Stimulated activated CD8-positive, alpha-beta memory T cell treated with anti-CD3 and anti-CD28 coated beads, Interleukin-12 subunit alpha, Interleukin-12 subunit beta, amount 100 ng/mL, for 1 hour (primary cell): ENCODE measurements around the gene PPP2R2C.

Experiments
- DNase-seq: peaks from one replicate; pipeline ENCODE4 v3.0.0-alpha.2; 2020; ENCODE audit warnings: low read depth

PPP2R2C gene

GRCh38 chr4:6378493-6379445, 93.6 kb downstream of the PPP2R2C start:
- DNase-seq: no peak

- no peak for DNase-seq
Measured at GRCh38 chr4:6377626-6378492, 94.6 kb downstream of the PPP2R2C start.

DNA sequence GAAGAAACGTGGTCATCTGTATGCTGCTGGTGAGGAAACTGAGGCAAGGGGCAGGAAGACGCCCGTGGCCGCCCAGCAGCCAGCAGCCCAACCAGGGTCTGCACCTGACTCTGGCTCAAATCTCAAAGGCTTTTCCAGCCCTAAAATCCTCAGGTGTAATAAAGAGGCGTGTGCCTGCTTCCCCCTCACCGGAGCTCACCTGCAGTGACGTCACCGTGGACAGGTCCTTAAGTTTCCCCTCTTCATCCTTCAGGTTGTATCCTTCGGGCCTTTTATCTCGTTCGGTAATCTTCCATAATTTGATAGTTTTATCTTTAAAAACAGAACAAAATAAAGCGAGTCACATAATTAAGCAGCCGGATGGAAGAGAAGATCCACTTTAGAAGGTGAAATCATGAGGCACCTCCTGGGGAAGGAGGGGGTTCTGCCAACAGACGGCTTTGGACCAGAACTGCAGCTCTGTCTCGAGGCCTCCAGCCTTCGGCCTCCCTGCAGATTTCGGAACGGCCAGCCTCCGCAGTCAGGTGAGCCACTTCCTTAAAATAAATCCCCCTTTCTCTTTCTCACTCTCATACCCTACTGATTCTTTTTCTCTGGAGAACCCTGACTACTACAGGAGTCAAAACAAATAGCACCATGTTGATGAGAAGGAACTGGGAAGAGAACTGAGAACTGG, 96.7 kb downstream of the PPP2R2C start:
- no peak for DNase-seq

GRCh38 chr4:6374575-6374974, 97.8 kb downstream of the PPP2R2C start:
- DNase-seq: no peak

DNA sequence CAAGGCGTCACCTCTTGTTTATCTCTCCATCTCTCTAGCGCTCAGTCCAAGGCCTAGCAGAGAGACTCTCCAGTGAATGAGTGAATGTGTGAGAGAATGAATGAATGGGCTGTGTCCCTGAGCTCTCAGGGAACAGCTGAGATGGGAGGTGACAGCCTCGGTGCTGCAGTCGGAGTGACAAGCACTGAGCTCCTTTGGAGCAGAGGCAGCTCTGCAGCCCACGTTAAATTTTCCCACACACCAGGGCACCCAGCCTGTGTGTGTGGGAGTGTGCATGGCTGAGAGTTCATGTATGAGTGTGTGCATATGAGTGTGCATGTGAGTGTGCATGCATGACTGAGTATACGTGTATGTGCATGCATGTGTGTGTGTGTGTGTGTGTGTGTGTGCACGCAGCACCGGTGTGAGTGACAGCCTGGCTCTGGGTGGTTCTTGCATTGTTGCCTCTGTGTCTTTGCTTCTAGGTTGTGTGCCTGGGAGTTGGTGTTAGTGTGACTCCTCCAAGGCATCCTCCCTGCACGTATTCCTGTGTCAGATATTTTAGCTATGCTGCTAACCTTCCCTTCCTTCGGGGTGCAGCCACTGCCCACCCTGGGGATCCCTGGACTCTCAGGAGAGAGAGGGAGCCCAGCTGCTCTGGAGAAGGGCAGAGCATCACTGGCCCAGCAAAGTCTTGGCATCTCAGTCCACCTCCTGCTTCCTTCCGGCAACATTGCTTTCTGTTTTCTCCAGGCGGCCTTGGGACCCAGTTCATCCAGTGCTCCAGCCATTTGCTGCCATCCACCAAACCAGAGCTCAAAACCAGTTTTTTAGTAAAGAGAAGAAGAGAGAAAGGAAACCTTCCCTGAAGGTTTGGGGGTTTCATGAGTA, 98.6 kb downstream of the PPP2R2C start:
- no peak for DNase-seq

- DNase-seq: no peak
Measured at GRCh38 chr4:6372649-6373525, 99.5 kb downstream of the PPP2R2C start.

- DNase-seq: no peak
Measured at GRCh38 chr4:6371812-6372211, 100.6 kb downstream of the PPP2R2C start.

DNA sequence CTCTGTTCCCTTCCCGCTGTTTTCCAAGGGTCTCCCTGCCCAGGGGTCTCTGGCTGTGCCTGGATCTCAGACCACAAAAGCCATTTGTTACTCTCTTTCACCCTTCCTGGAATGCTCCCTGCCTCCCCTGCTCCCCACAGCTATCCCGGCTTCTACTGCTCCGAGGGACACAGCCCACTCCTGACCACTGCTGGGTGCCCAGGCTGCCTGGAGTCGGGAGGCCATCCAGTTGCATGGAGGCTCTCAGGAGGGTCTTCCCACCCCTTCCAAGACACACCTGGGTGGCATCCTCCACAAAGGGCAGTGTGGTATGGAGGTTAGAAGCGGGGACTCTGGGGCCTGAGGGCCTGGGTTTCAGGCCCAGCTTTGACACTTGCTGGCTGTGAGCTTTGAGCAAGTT, 101.1 kb downstream of the PPP2R2C start:
- no peak for DNase-seq

GRCh38 chr4:6369924-6370645, 102.3 kb downstream of the PPP2R2C start:
- no peak for DNase-seq

- no peak for DNase-seq
Measured at GRCh38 chr4:6369511-6369910, 102.9 kb downstream of the PPP2R2C start.

- no peak for DNase-seq
Measured at GRCh38 chr4:6369035-6369434, 103.4 kb downstream of the PPP2R2C start.

- no peak for DNase-seq
Measured at GRCh38 chr4:6368601-6369000, 103.8 kb downstream of the PPP2R2C start.

- DNase-seq: no peak
Measured at GRCh38 chr4:6368096-6368495, 104.3 kb downstream of the PPP2R2C start.

DNA sequence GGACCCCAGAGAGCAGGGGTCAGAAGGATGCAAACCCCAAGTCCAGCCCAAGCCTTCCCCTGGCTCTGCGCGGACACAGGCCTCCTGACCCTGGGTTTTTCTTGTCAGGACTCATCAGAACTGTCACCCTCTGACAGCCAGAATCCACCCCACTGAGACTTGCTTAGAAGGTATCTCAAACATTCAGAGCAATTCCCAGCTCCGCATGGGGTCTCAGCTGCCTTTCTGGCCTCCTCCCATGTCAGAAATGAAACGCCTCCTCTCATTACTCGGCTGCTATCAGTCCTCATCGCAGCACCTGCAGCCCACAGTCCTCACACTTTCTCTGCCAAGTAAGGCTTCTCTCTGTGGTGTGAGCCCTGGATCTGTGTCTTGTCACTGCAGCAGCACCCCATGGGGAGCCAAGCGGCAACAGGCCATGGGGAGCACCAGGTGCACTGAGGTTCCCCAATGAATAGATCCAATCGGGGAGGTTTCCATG, 105.0 kb downstream of the PPP2R2C start:
- DNase-seq: no peak

DNA sequence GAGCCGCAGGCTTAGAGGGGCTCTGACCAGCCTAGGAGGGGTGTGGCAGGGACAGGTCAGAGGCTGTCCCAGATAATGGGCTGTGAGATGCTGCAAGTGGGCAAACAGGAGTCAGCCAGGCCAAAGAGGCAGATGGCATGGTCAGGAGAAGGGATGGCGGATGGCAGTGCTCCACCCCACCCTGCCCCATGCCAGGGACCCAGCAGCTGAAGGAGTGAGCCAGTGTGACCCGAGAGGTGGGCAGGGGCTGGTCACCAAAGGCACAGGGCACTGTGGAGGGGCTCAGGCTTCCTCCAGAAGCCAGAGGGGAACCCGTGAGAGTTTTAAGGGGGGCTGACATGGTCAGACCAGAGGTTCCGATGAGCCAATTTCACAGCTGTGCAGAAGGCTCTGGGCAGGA, 105.8 kb downstream of the PPP2R2C start:
- DNase-seq: no peak

GRCh38 chr4:6365545-6366086, 106.8 kb downstream of the PPP2R2C start:
- DNase-seq: no peak

- no peak for DNase-seq
Measured at GRCh38 chr4:6364581-6364980, 107.8 kb downstream of the PPP2R2C start.

DNA sequence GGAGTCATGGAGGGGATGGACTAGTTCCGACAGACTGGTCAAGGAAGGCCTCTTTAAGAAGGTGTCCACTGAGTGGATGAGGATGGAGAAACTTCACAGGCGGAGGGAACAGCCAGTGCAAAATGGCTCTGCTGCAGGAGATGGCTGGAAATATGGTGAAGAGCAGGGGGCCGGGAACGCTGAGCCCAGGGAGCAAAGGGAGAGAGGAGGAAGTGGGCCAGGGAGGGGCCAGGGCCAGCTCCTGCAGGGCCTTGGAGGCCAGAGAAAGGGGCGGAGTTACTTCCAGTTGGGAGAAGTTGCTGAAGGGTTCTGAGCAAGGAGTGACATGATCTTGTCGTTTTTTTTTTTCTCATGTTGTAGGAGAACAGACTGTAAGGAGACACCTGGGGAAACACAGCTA, 108.3 kb downstream of the PPP2R2C start:
- no peak for DNase-seq

- DNase-seq: no peak
Measured at GRCh38 chr4:6362896-6363295, 109.5 kb downstream of the PPP2R2C start.
